ENCODE measurements around the gene SH2D5. TPM values are rescaled to one million over a fixed set of nuclear protein-coding genes. Genes with fewer than 3 reads are reported as not detected.

SH2D5 gene
- polyA plus RNA-seq, 2 of the 4 experiments (the other 2 are of a cell fraction), result 3.2 to 7.2 TPM

DNA sequence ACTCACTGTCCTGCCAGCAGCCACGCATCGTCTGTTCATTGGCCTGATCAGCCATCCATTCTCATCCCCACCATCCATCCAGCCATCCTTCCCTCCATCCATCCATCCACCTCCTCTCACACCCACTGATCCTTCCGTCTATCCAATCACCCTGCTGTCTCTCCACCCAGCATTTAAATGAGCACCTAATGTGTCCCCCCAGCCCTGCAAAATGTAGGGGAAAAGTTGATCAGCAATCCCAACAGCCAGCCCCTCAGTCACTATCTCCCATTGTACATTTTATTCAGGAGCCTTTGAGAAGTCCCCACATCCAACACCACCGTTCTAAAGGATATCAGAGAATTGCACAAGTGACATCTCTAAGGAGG lies 60.3 kb downstream of the SH2D5 start:
- POLR2A ChIA-PET, result no interaction called here
- 82% methylated on average over 4 of the region's 4 CpGs for WGBS (ENCODE audit: missing lambda C conversion rate)
- CTCF ChIA-PET, result interaction anchor here (0.9 to 1.0 kb wide), 2 partner anchors 9 to 523 kb away, joined by 3 read pairs; no protein-coding TSS in a partner anchor
- no peak overlapping the region for H3K4me3 ChIP-seq
- FAIRE-seq (no peak), ATAC-seq (no peak), DNase-seq (ENCODE audit: low read depth in 1 of 2, low spot score in 1 of 2) (no peak)
- H3K4me2 ChIP-seq, result no peak overlapping the region
- no peak overlapping the region for H3K27ac ChIP-seq
- no peaks in the 10 kb centered on the region for H3K4me1 ChIP-seq
- H3K9me3 ChIP-seq, result no peaks in the 10 kb centered on the region
- TF ChIP-seq, protein P1, sequence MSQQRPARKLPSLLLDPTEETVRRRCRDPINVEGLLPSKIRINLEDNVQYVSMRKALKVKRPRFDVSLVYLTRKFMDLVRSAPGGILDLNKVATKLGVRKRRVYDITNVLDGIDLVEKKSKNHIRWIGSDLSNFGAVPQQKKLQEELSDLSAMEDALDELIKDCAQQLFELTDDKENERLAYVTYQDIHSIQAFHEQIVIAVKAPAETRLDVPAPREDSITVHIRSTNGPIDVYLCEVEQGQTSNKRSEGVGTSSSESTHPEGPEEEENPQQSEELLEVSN (IDR thresholded peaks at IDR 0.05; ENCODE audit: borderline replicate concordance, low read depth), result no peak
- TF ChIP-seq, protein P2, sequence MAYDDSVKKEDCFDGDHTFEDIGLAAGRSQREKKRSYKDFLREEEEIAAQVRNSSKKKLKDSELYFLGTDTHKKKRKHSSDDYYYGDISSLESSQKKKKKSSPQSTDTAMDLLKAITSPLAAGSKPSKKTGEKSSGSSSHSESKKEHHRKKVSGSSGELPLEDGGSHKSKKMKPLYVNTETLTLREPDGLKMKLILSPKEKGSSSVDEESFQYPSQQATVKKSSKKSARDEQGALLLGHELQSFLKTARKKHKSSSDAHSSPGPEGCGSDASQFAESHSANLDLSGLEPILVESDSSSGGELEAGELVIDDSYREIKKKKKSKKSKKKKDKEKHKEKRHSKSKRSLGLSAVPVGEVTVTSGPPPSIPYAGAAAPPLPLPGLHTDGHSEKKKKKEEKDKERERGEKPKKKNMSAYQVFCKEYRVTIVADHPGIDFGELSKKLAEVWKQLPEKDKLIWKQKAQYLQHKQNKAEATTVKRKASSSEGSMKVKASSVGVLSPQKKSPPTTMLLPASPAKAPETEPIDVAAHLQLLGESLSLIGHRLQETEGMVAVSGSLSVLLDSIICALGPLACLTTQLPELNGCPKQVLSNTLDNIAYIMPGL (CRISPR knock-in tag; IDR thresholded peaks at IDR 0.05; ENCODE audit: borderline replicate concordance), result no peak
- TF ChIP-seq CHD2 (IDR thresholded peaks at IDR 0.05; ENCODE audit: low read length, partially characterized antibody), result no peak
- no peak for TF ChIP-seq HEYL (CRISPR knock-in tag; IDR thresholded peaks at IDR 0.05)
- no peak for TF ChIP-seq EP300 (IDR thresholded peaks at IDR 0.05)
- no peak for TF ChIP-seq MAFK (IDR thresholded peaks at IDR 0.05; ENCODE audit: partially characterized antibody)
- no peak for TF ChIP-seq CEBPB (IDR thresholded peaks at IDR 0.05)
- no peak for TF ChIP-seq JUN (IDR thresholded peaks at IDR 0.05)
- no peak for TF ChIP-seq HOXB5 (CRISPR knock-in tag; IDR thresholded peaks at IDR 0.05)

DNA sequence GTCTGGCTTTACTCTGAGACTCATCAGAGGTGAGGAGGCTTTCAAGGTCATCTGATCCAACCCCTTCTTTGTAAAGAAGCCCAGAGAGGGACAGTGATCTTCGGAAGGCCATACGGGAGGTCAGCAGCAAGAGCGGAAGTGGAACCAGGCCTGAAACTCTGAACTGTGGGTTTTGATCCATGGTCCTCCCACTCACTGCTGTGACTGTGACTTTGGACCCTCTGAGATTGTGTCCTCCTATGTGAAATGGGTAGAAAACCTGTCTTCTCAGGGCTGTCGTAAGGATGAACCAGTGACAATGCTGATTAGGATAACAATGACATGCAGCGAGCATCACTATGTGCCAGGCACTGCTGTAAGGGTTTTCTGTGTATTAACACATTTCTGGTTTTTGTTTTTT lies 61.6 kb downstream of the SH2D5 start:
- ATAC-seq (no peak), FAIRE-seq (no peak), DNase-seq (ENCODE audit: low read depth in 1 of 2, low spot score in 1 of 2) (no peak)
- Histone ChIP-seq H3K4me1 (no peaks in the 10 kb centered on the region), H3K9me3 (no peaks in the 10 kb centered on the region), H3K4me2 (no peak overlapping the region), H3K4me3 (no peak overlapping the region), H3K27ac (no peak overlapping the region)
- POLR2A ChIA-PET, result no interaction called here
- TF ChIP-seq JUNB (IDR thresholded peaks at IDR 0.05), result no peak
- no peak for TF ChIP-seq FOSB (CRISPR knock-in tag; IDR thresholded peaks at IDR 0.05)
- TF ChIP-seq MAZ (IDR thresholded peaks at IDR 0.05; ENCODE audit: borderline replicate concordance, low read depth, low read length), result no peak
- TF ChIP-seq RFX5 (IDR thresholded peaks at IDR 0.05), result no peak
- no peak for TF ChIP-seq RAD21 (conservative IDR thresholded peaks at IDR 0.05 in 1 of 2, IDR thresholded peaks at IDR 0.05 in 1 of 2)
- TF ChIP-seq HEYL (CRISPR knock-in tag; IDR thresholded peaks at IDR 0.05), result no peak
- TF ChIP-seq, protein P3, sequence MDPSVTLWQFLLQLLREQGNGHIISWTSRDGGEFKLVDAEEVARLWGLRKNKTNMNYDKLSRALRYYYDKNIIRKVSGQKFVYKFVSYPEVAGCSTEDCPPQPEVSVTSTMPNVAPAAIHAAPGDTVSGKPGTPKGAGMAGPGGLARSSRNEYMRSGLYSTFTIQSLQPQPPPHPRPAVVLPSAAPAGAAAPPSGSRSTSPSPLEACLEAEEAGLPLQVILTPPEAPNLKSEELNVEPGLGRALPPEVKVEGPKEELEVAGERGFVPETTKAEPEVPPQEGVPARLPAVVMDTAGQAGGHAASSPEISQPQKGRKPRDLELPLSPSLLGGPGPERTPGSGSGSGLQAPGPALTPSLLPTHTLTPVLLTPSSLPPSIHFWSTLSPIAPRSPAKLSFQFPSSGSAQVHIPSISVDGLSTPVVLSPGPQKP (IDR thresholded peaks at IDR 0.05; ENCODE audit: low read depth, low read length), result no peak
- TF ChIP-seq EHMT2 (IDR thresholded peaks at IDR 0.05; ENCODE audit: low read depth), result no peak
- no peak for TF ChIP-seq EHF (CRISPR knock-in tag; IDR thresholded peaks at IDR 0.05)
- no peak for TF ChIP-seq FOXS1 (CRISPR knock-in tag; IDR thresholded peaks at IDR 0.05)
- TF ChIP-seq, protein P4, sequence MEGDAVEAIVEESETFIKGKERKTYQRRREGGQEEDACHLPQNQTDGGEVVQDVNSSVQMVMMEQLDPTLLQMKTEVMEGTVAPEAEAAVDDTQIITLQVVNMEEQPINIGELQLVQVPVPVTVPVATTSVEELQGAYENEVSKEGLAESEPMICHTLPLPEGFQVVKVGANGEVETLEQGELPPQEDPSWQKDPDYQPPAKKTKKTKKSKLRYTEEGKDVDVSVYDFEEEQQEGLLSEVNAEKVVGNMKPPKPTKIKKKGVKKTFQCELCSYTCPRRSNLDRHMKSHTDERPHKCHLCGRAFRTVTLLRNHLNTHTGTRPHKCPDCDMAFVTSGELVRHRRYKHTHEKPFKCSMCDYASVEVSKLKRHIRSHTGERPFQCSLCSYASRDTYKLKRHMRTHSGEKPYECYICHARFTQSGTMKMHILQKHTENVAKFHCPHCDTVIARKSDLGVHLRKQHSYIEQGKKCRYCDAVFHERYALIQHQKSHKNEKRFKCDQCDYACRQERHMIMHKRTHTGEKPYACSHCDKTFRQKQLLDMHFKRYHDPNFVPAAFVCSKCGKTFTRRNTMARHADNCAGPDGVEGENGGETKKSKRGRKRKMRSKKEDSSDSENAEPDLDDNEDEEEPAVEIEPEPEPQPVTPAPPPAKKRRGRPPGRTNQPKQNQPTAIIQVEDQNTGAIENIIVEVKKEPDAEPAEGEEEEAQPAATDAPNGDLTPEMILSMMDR (IDR thresholded peaks at IDR 0.05), result no peak
- TF ChIP-seq TP53 (CRISPR knock-in tag; IDR thresholded peaks at IDR 0.05), result no peak
- TF ChIP-seq GATA3 (IDR thresholded peaks at IDR 0.05; ENCODE audit: borderline replicate concordance), result no peak
- no peak for TF ChIP-seq HOXB13 (CRISPR knock-in tag; IDR thresholded peaks at IDR 0.05; ENCODE audit: low read depth)
- TF ChIP-seq TFCP2L1 (CRISPR knock-in tag; IDR thresholded peaks at IDR 0.05), result no peak
- CTCF ChIA-PET, result no interaction called here
- WGBS (ENCODE audit: missing lambda C conversion rate), result 90% methylated on average over 5 of the region's 5 CpGs

Other genes with a start within 250 kb of the SH2D5 start
- 38.9 and 49.7 TPM in 2 replicates for gene CAMK2N1, start 246.5 kb downstream of the SH2D5 start, polyA plus RNA-seq (2011; rRNA removed)
- gene CAMK2N1, start 246.5 kb downstream of the SH2D5 start, polyA plus RNA-seq (2017; fragmentation: RNase III; extraction: RNeasy Plus Mini Kit Qiagen cat#74134 plus additional on column Dnase treatment), result 35.8 to 56.4 TPM (median 55.1 TPM) in 3 replicates
- gene MUL1, start 224.6 kb downstream of the SH2D5 start, polyA plus RNA-seq (2011; rRNA removed), result 20.0 and 22.9 TPM in 2 replicates
- 21.4 to 24.5 TPM (median 24.1 TPM) in 3 replicates for gene MUL1, start 224.6 kb downstream of the SH2D5 start, polyA plus RNA-seq (2017; fragmentation: RNase III; extraction: RNeasy Plus Mini Kit Qiagen cat#74134 plus additional on column Dnase treatment)
- 0.53 and 0.76 TPM in 2 replicates for gene FAM43B, start 180.1 kb downstream of the SH2D5 start, polyA plus RNA-seq (2011; rRNA removed)
- 4.1 to 7.1 TPM (median 6.9 TPM) in 3 replicates for gene FAM43B, start 180.1 kb downstream of the SH2D5 start, polyA plus RNA-seq (2017; fragmentation: RNase III; extraction: RNeasy Plus Mini Kit Qiagen cat#74134 plus additional on column Dnase treatment)
- 11.2 and 12.2 TPM in 2 replicates for gene CDA, start 143.6 kb downstream of the SH2D5 start, polyA plus RNA-seq (2011; rRNA removed)
- 35.6 to 48.7 TPM (median 44.6 TPM) in 3 replicates for gene CDA, start 143.6 kb downstream of the SH2D5 start, polyA plus RNA-seq (2017; fragmentation: RNase III; extraction: RNeasy Plus Mini Kit Qiagen cat#74134 plus additional on column Dnase treatment)
- gene PINK1, start 99.2 kb downstream of the SH2D5 start, polyA plus RNA-seq (2011; rRNA removed), result 18.9 and 19.9 TPM in 2 replicates
- gene PINK1, start 99.2 kb downstream of the SH2D5 start, polyA plus RNA-seq (2017; fragmentation: RNase III; extraction: RNeasy Plus Mini Kit Qiagen cat#74134 plus additional on column Dnase treatment), result 41.5 to 53.3 TPM (median 51.4 TPM) in 3 replicates
- gene DDOST, start 71.3 kb downstream of the SH2D5 start, polyA plus RNA-seq (2011; rRNA removed), result 231 and 258 TPM in 2 replicates
- gene DDOST, start 71.3 kb downstream of the SH2D5 start, polyA plus RNA-seq (2017; fragmentation: RNase III; extraction: RNeasy Plus Mini Kit Qiagen cat#74134 plus additional on column Dnase treatment), result 154 to 158 TPM (median 156 TPM) in 3 replicates
- gene KIF17, start 14.7 kb downstream of the SH2D5 start, polyA plus RNA-seq (2011; rRNA removed), result 0.78 and 1.0 TPM in 2 replicates
- gene KIF17, start 14.7 kb downstream of the SH2D5 start, polyA plus RNA-seq (2017; fragmentation: RNase III; extraction: RNeasy Plus Mini Kit Qiagen cat#74134 plus additional on column Dnase treatment), result 0.75 to 1.1 TPM (median 1.0 TPM) in 3 replicates
- 187 and 214 TPM in 2 replicates for gene HP1BP3, start 54.6 kb upstream of the SH2D5 start, polyA plus RNA-seq (2011; rRNA removed)
- gene HP1BP3, start 54.6 kb upstream of the SH2D5 start, polyA plus RNA-seq (2017; fragmentation: RNase III; extraction: RNeasy Plus Mini Kit Qiagen cat#74134 plus additional on column Dnase treatment), result 159 to 181 TPM (median 169 TPM) in 3 replicates

All from A549 (cell line).